HEK293 (cell line): ENCODE measurements around the gene GART.

Experiments used
- GLIS2 ChIP-seq: fragments of 450-650 bp; formaldehyde crosslinking; IDR thresholded peaks from 2 replicates; pipeline ENCODE4 v1.5.1; 2016; ENCODE audit warnings: missing biosample characterization, missing genetic modification characterization
- KLF1 ChIP-seq: fragments of 450-650 bp; formaldehyde crosslinking; IDR thresholded peaks from 2 replicates; pipeline ENCODE4 v1.5.1; 2016; ENCODE audit warnings: missing biosample characterization, missing genetic modification characterization
- KLF8 ChIP-seq: fragments of 450-650 bp; formaldehyde crosslinking; IDR thresholded peaks from 2 replicates; pipeline ENCODE4 v1.5.1; 2016; ENCODE audit warnings: missing biosample characterization, missing genetic modification characterization
- MYNN ChIP-seq: fragments of 450-650 bp; formaldehyde crosslinking; IDR thresholded peaks from 2 replicates; pipeline ENCODE4 v1.5.1; 2016; ENCODE audit warnings: missing biosample characterization, missing genetic modification characterization, borderline replicate concordance
- PRDM10 ChIP-seq: fragments of 450-650 bp; formaldehyde crosslinking; IDR thresholded peaks from 2 replicates; pipeline ENCODE4 v1.5.1; 2016; ENCODE audit warnings: missing biosample characterization, missing genetic modification characterization
- RBAK ChIP-seq: fragments of 450-650 bp; formaldehyde crosslinking; IDR thresholded peaks from 2 replicates; pipeline ENCODE4 v1.5.1; 2016; ENCODE audit warnings: missing biosample characterization, missing genetic modification characterization
- REST ChIP-seq: fragments of 450-650 bp; formaldehyde crosslinking; IDR thresholded peaks from 2 replicates; pipeline ENCODE4 v1.5.1; 2016; ENCODE audit warnings: missing biosample characterization, missing genetic modification characterization
- SALL2 ChIP-seq: fragments of 450-650 bp; formaldehyde crosslinking; IDR thresholded peaks from 2 replicates; pipeline ENCODE4 v1.5.0; 2017; ENCODE audit warnings: missing biosample characterization, mild to moderate bottlenecking, missing genetic modification characterization, borderline replicate concordance
- SCRT2 ChIP-seq: fragments of 450-650 bp; formaldehyde crosslinking; IDR thresholded peaks from 2 replicates; pipeline ENCODE4 v1.5.1; 2016; ENCODE audit warnings: missing biosample characterization, missing genetic modification characterization
- YY2 ChIP-seq: fragments of 450-650 bp; formaldehyde crosslinking; IDR thresholded peaks from 2 replicates; pipeline ENCODE4 v1.5.1; 2016; ENCODE audit warnings: missing biosample characterization, missing genetic modification characterization
- ZNF10 ChIP-seq: fragments of 450-650 bp; formaldehyde crosslinking; IDR thresholded peaks from 2 replicates; pipeline ENCODE4 v1.5.1; 2017; ENCODE audit warnings: missing biosample characterization, missing genetic modification characterization
- ZNF138 ChIP-seq: fragments of 450-650 bp; formaldehyde crosslinking; IDR thresholded peaks from 2 replicates; pipeline ENCODE4 v1.5.1; 2016; ENCODE audit warnings: missing biosample characterization, missing genetic modification characterization, borderline replicate concordance
- ZNF140 ChIP-seq: fragments of 450-650 bp; formaldehyde crosslinking; IDR thresholded peaks from 2 replicates; pipeline ENCODE4 v1.5.1; 2016; ENCODE audit warnings: missing biosample characterization, missing genetic modification characterization
- ZNF2 ChIP-seq: fragments of 450-650 bp; formaldehyde crosslinking; IDR thresholded peaks from 2 replicates; pipeline ENCODE4 v1.5.1; 2016; ENCODE audit warnings: missing biosample characterization, missing genetic modification characterization
- ZNF280C ChIP-seq: fragments of 450-650 bp; formaldehyde crosslinking; IDR thresholded peaks from 2 replicates; pipeline ENCODE4 v1.5.1; 2016; ENCODE audit warnings: missing biosample characterization, missing genetic modification characterization
- ZNF335 ChIP-seq: fragments of 450-650 bp; formaldehyde crosslinking; conservative IDR thresholded peaks from 2 replicates; pipeline ENCODE4 v1.5.1; 2016; ENCODE audit warnings: missing biosample characterization, missing genetic modification characterization
- ZNF510 ChIP-seq: fragments of 450-650 bp; formaldehyde crosslinking; IDR thresholded peaks from 2 replicates; pipeline ENCODE4 v1.5.1; 2018; ENCODE audit warnings: mild to moderate bottlenecking, missing genetic modification characterization, missing biosample characterization; ENCODE audit not compliant: insufficient replicate concordance
- ZNF518A ChIP-seq: fragments of 450-650 bp; formaldehyde crosslinking; conservative IDR thresholded peaks from 2 replicates; pipeline ENCODE4 v1.5.1; 2016; ENCODE audit warnings: low read depth, missing biosample characterization, missing genetic modification characterization
- ZNF555 ChIP-seq: fragments of 450-650 bp; formaldehyde crosslinking; conservative IDR thresholded peaks from 2 replicates; pipeline ENCODE4 v1.5.1; 2017; ENCODE audit warnings: missing biosample characterization, mild to moderate bottlenecking, missing genetic modification characterization, inconsistent platforms
- ZNF843 ChIP-seq: fragments of 450-650 bp; formaldehyde crosslinking; IDR thresholded peaks from 2 replicates; pipeline ENCODE4 v1.5.1; 2016; ENCODE audit warnings: missing biosample characterization, missing genetic modification characterization
- ZSCAN5A ChIP-seq: fragments of 450-650 bp; formaldehyde crosslinking; IDR thresholded peaks from 2 replicates; pipeline ENCODE4 v1.5.1; 2016; ENCODE audit warnings: missing biosample characterization, missing genetic modification characterization

The GART gene

GRCh38 chr21:33542640-33543504, 955 bp upstream of the GART start, which contains the start of gene SON (continued):
- TF ChIP-seq GLIS2 (tag by site-specific recombination) (no peak; the same call in 1 of the 2 replicates), ZNF518A (tag by site-specific recombination) (0 out of 2 replicates have a peak, but pooled peaks have one; percentile 12), MYNN (tag by site-specific recombination) (no peak), ZNF843 (0 out of 2 replicates have a peak, but pooled peaks have one; percentile 18), KLF1 (tag by site-specific recombination) (0 out of 2 replicates have a peak, but pooled peaks have one; percentile 17), ZNF2 (tag by site-specific recombination) (peak; percentile 7), ZNF10 (peak; percentile 29; the same call in 1 of the 2 replicates), ZSCAN5A (tag by site-specific recombination) (peak; percentile 84), ZNF138 (tag by site-specific recombination) (no peak), RBAK (tag by site-specific recombination) (no peak), PRDM10 (peak; percentile 42; the same call in 1 of the 2 replicates), SCRT2 (tag by site-specific recombination) (no peak; the same call in 1 of the 2 replicates), KLF8 (tag by site-specific recombination) (peak; percentile 85), ZNF335 (tag by site-specific recombination) (peak; percentile 98), ZNF555 (tag by site-specific recombination) (no peak), YY2 (tag by site-specific recombination) (peak; percentile 91), SALL2 (tag by site-specific recombination) (no peak), ZNF280C (tag by site-specific recombination) (no peak), ZNF140 (tag by site-specific recombination) (no peak), REST (tag by site-specific recombination) (peak; percentile 31; the same call in 1 of the 2 replicates), ZNF510 (tag by site-specific recombination) (peak; percentile 36)
